ENCODE results near the gene NEK10.

NEK10 gene

DNA sequence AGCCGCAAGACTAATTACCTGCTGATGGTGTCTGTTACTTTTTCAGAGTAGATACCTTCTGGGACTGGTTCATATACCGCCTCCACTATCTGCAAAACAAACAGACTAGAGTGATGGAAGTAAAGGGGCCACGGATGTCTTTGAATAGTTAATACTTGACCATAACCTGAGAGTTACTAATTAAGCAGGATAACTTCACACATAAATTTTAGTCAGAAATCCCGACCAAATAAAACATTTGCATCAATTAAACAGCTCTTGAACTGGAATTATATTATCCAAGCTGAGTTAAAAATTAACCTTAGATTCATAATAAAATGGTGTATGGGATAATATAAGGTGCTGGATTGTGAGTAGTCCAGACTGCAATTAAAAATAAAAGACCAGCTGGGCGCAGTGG is 167.7 kb downstream of the NEK10 start:
- Histone ChIP-seq H3K4me3 (ENCODE audit: low read depth in 1 of 2, low read length in 1 of 2) (no peak overlapping the region), H3K4me1 (ENCODE audit: control insufficient read depth in 1 of 2, insufficient read depth in 1 of 2, low read depth in 1 of 2, low read length in 1 of 2) (no peaks in the 10 kb centered on the region), H3K27me3 (no peaks in the 10 kb centered on the region), H3K36me3 (no peaks in the 10 kb centered on the region), H3K27ac (no peak overlapping the region), H3K9me3 (no peaks in the 10 kb centered on the region)
- TF ChIP-seq, protein P1, sequence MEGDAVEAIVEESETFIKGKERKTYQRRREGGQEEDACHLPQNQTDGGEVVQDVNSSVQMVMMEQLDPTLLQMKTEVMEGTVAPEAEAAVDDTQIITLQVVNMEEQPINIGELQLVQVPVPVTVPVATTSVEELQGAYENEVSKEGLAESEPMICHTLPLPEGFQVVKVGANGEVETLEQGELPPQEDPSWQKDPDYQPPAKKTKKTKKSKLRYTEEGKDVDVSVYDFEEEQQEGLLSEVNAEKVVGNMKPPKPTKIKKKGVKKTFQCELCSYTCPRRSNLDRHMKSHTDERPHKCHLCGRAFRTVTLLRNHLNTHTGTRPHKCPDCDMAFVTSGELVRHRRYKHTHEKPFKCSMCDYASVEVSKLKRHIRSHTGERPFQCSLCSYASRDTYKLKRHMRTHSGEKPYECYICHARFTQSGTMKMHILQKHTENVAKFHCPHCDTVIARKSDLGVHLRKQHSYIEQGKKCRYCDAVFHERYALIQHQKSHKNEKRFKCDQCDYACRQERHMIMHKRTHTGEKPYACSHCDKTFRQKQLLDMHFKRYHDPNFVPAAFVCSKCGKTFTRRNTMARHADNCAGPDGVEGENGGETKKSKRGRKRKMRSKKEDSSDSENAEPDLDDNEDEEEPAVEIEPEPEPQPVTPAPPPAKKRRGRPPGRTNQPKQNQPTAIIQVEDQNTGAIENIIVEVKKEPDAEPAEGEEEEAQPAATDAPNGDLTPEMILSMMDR (IDR thresholded peaks at IDR 0.05), result no peak

DNA sequence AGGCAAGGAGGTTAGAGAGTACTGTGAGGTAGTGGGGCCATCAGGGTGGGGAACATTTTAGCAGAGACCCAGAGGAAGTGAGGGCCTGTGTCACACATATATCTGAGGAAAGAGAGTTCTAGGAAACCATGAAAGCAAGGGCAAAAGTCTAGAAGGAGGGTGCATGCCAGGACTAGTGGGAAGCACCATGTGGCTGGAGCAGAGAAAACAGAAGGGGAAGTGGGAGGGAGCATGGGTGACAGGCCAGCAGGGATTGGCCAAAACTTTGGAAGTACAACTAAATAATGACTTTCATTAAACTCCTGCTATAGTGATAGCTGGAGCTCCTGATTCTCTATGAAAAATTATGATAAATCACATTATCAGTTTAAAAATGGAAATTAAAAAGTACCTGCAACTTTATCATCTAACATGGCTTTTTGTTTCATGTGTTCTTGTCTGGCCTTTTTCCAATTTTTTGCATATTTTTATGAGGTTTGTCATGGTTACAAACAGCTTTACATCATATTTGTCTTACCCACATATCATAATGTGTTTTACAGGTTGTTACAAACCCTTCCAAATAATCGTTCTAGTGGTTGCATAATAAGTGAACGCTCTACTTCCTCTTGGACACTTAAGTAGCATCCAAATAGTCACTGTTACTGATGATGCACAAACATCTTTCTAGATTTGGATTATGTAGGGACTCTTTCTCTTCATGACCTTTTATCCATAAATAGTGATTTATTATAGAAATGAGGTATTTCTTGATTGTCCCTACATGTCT is 168.3 kb downstream of the NEK10 start:
- no peaks in the 10 kb centered on the region for H3K27me3 ChIP-seq
- no peak overlapping the region for H3K4me3 ChIP-seq (ENCODE audit: low read depth in 1 of 2, low read length in 1 of 2)
- no peak overlapping the region for H3K27ac ChIP-seq
- H3K36me3 ChIP-seq, result no peaks in the 10 kb centered on the region
- no peaks in the 10 kb centered on the region for H3K4me1 ChIP-seq (ENCODE audit: control insufficient read depth in 1 of 2, insufficient read depth in 1 of 2, low read depth in 1 of 2, low read length in 1 of 2)
- TF ChIP-seq, protein P1 (IDR thresholded peaks at IDR 0.05), result no peak
- H3K9me3 ChIP-seq, result no peaks in the 10 kb centered on the region

DNA sequence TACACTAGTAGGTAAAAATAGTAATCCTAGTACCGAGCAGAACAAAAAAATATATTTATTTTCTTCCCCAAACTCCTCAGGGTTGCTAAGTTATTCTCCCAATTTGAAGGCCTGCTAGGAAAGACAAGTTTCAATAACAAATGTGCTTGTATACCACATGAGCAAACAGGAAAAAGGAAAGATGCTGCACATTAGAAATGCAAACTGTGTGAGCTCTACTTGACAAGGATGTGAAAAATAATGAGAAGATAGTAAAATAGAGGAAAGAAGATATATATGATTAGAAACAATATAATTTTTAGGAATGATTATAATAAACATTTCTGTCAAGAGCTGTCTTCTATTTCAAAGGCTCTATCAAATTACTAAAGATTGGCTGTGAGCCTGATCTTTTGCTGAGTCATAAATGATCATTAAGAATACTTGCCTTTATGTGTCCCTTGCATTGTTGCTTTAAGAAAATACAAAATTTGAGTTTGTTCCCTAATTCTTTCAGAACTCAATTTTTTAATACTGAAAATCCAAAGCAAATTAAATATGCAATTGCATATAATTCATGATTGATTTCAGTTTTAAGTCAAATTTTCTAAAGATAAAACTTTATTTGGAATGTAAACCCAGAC is 174.2 kb downstream of the NEK10 start:
- Histone ChIP-seq H3K4me1 (ENCODE audit: control insufficient read depth in 1 of 2, insufficient read depth in 1 of 2, low read depth in 1 of 2, low read length in 1 of 2) (no peaks in the 10 kb centered on the region), H3K27me3 (no peaks in the 10 kb centered on the region), H3K27ac (no peak overlapping the region), H3K36me3 (no peaks in the 10 kb centered on the region), H3K4me3 (ENCODE audit: low read depth in 1 of 2, low read length in 1 of 2) (no peak overlapping the region), H3K9me3 (no peaks in the 10 kb centered on the region)
- TF ChIP-seq, protein P1 (IDR thresholded peaks at IDR 0.05), result no peak

DNA sequence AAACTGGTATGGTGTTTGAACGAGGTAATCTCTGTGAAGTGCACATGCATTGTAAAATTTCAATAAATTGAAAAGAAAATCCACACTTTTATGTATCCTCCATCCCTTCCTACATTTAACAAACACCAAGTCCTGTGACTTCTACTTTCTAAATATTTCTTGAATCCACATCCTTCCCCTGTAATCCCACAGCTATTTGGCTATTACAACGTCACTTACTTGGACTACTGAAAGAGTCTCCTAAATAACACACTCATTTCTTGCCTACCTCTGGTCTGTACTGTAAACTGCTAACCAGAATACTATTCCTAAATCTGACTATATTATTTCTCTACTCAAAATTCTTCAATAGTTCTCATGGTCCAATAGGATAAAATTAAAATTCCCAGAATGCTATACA is 176.1 kb downstream of the NEK10 start:
- Histone ChIP-seq H3K27me3 (no peaks in the 10 kb centered on the region), H3K27ac (no peak overlapping the region), H3K9me3 (no peaks in the 10 kb centered on the region), H3K4me3 (ENCODE audit: low read depth in 1 of 2, low read length in 1 of 2) (no peak overlapping the region), H3K4me1 (ENCODE audit: control insufficient read depth in 1 of 2, insufficient read depth in 1 of 2, low read depth in 1 of 2, low read length in 1 of 2) (no peaks in the 10 kb centered on the region), H3K36me3 (no peaks in the 10 kb centered on the region)
- TF ChIP-seq, protein P1 (IDR thresholded peaks at IDR 0.05), result no peak

DNA sequence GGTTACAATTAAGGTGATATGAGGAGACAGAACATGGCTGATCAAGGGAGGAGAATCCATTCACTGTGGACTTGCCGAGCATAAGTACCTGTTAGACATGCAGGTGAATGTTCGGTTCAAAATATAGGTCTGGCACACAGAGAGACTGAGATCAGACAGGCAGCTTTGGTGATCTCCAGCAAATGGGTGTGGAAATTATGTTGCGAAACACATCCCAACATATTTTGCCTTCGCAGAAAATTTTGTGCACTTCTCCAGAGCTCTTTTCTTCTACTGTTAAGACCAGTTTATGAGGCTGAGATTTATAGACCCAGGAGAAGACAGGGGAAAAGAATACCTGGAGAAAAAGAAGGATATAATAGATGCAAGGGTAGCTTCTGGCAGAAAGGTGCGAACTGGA is 183.2 kb downstream of the NEK10 start:
- H3K9me3 ChIP-seq, result no peaks in the 10 kb centered on the region
- no peak overlapping the region for H3K27ac ChIP-seq
- no peaks in the 10 kb centered on the region for H3K4me1 ChIP-seq (ENCODE audit: control insufficient read depth in 1 of 2, insufficient read depth in 1 of 2, low read depth in 1 of 2, low read length in 1 of 2)
- no peak overlapping the region for H3K4me3 ChIP-seq (ENCODE audit: low read depth in 1 of 2, low read length in 1 of 2)
- no peaks in the 10 kb centered on the region for H3K36me3 ChIP-seq
- TF ChIP-seq, protein P1 (IDR thresholded peaks at IDR 0.05), result no peak
- H3K27me3 ChIP-seq, result no peaks in the 10 kb centered on the region
